Fibroblast of the conjunctiva (primary cell): ENCODE data around the gene PITPNC1.
A peak's percentile ranks its signal among the peaks of the same experiment; 100 is the strongest.
"Not testable (repeated sequence)": the region's sequence is repeated elsewhere in the genome, so short reads cannot be mapped to it uniquely, and the experiment has no call there.

Experiments
- DNase-seq: peaks from one replicate; pipeline ENCODE4 v3.0.0-alpha.2; 2010; ENCODE audit warnings: low read depth

Gene PITPNC1

GRCh38 chr17:67488768-67489167, 111.7 kb downstream of the PITPNC1 start:
- no peak for DNase-seq

GRCh38 chr17:67489273-67489672, 112.2 kb downstream of the PITPNC1 start:
- no peak for DNase-seq

- no peak for DNase-seq
Measured at GRCh38 chr17:67490471-67490870, 113.4 kb downstream of the PITPNC1 start.

GRCh38 chr17:67491009-67491680, 114.1 kb downstream of the PITPNC1 start:
- peak; percentile 77 for DNase-seq

- no peak for DNase-seq
Measured at GRCh38 chr17:67491681-67492024, 114.6 kb downstream of the PITPNC1 start.

- DNase-seq: no peak
Measured at GRCh38 chr17:67492251-67492740, 115.2 kb downstream of the PITPNC1 start.

- DNase-seq: no peak
Measured at GRCh38 chr17:67492824-67493517, 115.9 kb downstream of the PITPNC1 start.

GRCh38 chr17:67493812-67494211, 116.7 kb downstream of the PITPNC1 start:
- no peak for DNase-seq

- DNase-seq: not testable (repeated sequence)
Measured at GRCh38 chr17:67495534-67495933, 118.5 kb downstream of the PITPNC1 start.

- no peak for DNase-seq
Measured at GRCh38 chr17:67496286-67496685, 119.2 kb downstream of the PITPNC1 start.

GRCh38 chr17:67499685-67500084, 122.6 kb downstream of the PITPNC1 start:
- no peak for DNase-seq

GRCh38 chr17:67500261-67500660, 123.2 kb downstream of the PITPNC1 start:
- DNase-seq: no peak

GRCh38 chr17:67500677-67501300, 123.7 kb downstream of the PITPNC1 start:
- no peak for DNase-seq

- DNase-seq: no peak
Measured at GRCh38 chr17:67502151-67502550, 125.1 kb downstream of the PITPNC1 start.

GRCh38 chr17:67503184-67503583, 126.1 kb downstream of the PITPNC1 start:
- DNase-seq: no peak

- no peak for DNase-seq
Measured at GRCh38 chr17:67503739-67504138, 126.7 kb downstream of the PITPNC1 start.

- no peak for DNase-seq
Measured at GRCh38 chr17:67504182-67504581, 127.1 kb downstream of the PITPNC1 start.

- DNase-seq: no peak
Measured at GRCh38 chr17:67506966-67507365, 129.9 kb downstream of the PITPNC1 start.

- no peak for DNase-seq
Measured at GRCh38 chr17:67509390-67510287, 132.6 kb downstream of the PITPNC1 start.

- no peak for DNase-seq
Measured at GRCh38 chr17:67511012-67511411, 133.9 kb downstream of the PITPNC1 start.

- no peak for DNase-seq
Measured at GRCh38 chr17:67511804-67512203, 134.7 kb downstream of the PITPNC1 start.

GRCh38 chr17:67514998-67515397, 137.9 kb downstream of the PITPNC1 start:
- DNase-seq: no peak
